Measurements from ENCODE around the gene GRHL1.

GRHL1 gene

DNA sequence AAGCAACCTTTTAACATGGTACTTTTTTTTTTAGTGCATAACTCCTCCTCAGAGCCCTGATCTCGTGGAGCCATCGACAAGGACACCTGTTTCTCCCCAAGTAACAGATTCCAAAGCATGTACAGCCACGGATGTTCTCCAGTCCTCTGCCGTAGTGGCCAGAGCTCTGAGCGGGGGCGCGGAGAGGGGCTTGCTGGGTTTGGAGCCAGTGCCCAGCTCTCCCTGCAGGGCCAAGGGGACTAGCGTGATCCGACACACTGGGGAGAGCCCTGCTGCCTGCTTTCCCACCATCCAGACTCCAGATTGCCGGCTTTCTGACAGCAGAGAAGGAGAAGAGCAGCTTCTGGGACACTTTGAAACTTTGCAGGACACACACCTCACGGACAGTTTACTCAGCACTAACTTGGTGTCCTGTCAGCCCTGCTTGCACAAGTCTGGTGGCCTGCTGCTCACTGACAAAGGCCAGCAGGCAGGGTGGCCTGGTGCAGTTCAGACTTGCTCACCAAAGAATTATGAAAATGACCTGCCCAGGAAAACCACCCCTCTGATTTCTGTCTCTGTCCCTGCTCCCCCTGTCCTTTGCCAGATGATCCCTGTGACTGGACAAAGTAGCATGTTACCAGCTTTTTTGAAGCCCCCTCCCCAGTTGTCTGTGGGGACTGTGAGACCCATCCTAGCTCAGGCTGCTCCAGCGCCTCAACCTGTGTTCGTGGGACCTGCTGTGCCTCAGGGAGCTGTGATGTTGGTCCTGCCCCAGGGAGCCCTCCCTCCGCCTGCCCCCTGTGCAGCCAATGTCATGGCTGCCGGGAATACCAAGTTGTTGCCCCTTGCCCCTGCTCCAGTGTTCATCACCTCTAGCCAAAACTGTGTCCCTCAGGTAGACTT lies 96.4 kb downstream of the GRHL1 start:
- TF ChIP-seq, protein P1, sequence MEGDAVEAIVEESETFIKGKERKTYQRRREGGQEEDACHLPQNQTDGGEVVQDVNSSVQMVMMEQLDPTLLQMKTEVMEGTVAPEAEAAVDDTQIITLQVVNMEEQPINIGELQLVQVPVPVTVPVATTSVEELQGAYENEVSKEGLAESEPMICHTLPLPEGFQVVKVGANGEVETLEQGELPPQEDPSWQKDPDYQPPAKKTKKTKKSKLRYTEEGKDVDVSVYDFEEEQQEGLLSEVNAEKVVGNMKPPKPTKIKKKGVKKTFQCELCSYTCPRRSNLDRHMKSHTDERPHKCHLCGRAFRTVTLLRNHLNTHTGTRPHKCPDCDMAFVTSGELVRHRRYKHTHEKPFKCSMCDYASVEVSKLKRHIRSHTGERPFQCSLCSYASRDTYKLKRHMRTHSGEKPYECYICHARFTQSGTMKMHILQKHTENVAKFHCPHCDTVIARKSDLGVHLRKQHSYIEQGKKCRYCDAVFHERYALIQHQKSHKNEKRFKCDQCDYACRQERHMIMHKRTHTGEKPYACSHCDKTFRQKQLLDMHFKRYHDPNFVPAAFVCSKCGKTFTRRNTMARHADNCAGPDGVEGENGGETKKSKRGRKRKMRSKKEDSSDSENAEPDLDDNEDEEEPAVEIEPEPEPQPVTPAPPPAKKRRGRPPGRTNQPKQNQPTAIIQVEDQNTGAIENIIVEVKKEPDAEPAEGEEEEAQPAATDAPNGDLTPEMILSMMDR (IDR thresholded peaks at IDR 0.05) = no peak

DNA sequence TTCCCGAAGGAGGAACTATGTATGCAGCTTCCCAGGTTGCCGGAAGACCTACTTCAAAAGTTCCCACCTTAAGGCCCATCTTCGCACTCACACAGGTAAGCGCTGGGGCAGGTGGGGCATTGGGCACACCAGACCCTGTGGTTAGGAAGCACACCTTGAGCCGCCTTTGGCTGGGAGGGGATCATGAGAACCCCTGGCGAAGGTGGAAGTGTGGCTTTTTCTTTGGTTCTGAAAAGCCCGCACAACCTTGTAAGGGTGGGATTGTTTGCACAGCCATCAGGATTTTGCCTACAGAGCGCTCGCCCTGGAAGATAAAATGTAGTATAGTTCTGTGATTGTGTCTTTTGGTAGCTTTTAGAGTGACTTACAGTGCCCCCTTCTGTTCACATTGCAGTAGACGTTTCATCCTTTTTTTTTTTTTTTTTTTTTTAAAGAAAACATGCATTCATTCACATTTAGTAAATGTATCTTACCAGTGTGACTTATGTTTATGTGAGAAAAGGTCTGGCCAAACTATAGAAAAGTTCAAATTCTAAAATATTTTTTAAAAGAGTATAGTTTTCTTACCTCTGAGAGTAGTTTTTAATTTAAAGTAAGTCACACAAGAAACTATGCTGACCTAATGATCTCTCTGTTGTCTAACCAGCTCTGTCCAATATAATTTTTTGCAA lies 97.1 kb downstream of the GRHL1 start:
- TF ChIP-seq, protein P1 (IDR thresholded peaks at IDR 0.05) = peak; percentile 57

Measured in LNCAP (cell line).